Measurements from ENCODE around the gene MAML2.

DNA sequence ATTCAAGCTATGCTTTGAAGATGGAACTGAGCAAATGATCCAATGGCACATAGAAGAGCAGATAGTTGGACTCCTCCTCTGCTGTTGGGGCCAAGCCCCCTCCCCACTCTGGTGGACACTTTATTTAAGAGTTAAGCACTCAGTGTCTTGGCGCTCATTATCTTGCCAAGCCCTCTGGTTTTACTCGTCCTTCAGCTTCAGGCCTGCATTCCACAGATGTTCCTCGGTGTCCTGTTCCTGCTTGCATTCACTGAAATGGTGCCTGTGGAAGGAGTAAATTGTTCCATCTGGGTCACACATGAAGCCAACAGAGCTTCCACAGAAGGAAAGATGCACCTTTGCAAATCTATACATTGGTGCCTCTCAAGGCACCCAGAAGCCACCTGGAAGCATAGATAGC is 26.1 kb downstream of the MAML2 start:
- TF ChIP-seq, protein P1, sequence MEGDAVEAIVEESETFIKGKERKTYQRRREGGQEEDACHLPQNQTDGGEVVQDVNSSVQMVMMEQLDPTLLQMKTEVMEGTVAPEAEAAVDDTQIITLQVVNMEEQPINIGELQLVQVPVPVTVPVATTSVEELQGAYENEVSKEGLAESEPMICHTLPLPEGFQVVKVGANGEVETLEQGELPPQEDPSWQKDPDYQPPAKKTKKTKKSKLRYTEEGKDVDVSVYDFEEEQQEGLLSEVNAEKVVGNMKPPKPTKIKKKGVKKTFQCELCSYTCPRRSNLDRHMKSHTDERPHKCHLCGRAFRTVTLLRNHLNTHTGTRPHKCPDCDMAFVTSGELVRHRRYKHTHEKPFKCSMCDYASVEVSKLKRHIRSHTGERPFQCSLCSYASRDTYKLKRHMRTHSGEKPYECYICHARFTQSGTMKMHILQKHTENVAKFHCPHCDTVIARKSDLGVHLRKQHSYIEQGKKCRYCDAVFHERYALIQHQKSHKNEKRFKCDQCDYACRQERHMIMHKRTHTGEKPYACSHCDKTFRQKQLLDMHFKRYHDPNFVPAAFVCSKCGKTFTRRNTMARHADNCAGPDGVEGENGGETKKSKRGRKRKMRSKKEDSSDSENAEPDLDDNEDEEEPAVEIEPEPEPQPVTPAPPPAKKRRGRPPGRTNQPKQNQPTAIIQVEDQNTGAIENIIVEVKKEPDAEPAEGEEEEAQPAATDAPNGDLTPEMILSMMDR (IDR thresholded peaks at IDR 0.05; ENCODE audit: low read length), result no peak
- no peak for TF ChIP-seq EZH2phosphoT487 (IDR thresholded peaks at IDR 0.05; ENCODE audit: low read length)

Data from MM.1S (cell line).